Measurements from ENCODE around the gene CFAP299. TPM values are rescaled to one million over a fixed set of nuclear protein-coding genes. Genes with fewer than 3 reads are reported as not detected.

Gene CFAP299
- total and polyA plus RNA-seq, 9 of the 15 experiments (the other 6 are each of a cell fraction or from before 2014, with no cell fraction given) = 0.09 to 3.0 (median 0.76) TPM

GRCh38 chr4:80387390-80388283, 52.1 kb downstream of the CFAP299 start:
- Histone ChIP-seq H3K4me1 (replicated peaks in 1 of 2; ENCODE audit: control insufficient read depth in 2 of 2, insufficient read depth in 2 of 2, low read length in 2 of 2) (peaks cover 0 to 11% of the 10 kb centered on the region in 2 experiments; a peak in 3 of 5 replicates), H3K27ac (ENCODE audit: extremely low read depth, low read depth, low read length) (no peak overlapping the region), H3K4me3 (no peak overlapping the region), H3K9ac (ENCODE audit: insufficient read depth in 1 of 2, low read depth in 2 of 2, low read length in 2 of 2) (no peak overlapping the region), H3K9me3 (replicated peaks; ENCODE audit: control insufficient read depth, insufficient read depth, low read depth, low read length) (no peaks in the 10 kb centered on the region), H4K20me1 (replicated peaks; ENCODE audit: control insufficient read depth, insufficient read depth, low read length) (no peaks in the 10 kb centered on the region), H3K36me3 (ENCODE audit: control insufficient read depth, insufficient read depth, low read length) (no peaks in the 10 kb centered on the region), H3K27me3 (ENCODE audit: control insufficient read depth in 2 of 2, insufficient read depth in 2 of 2, low read length in 2 of 2) (peaks cover 2 to 33% of the 10 kb centered on the region in 2 experiments; a peak in 3 of 5 replicates), H3K79me2 (ENCODE audit: control insufficient read depth, insufficient read depth, low read length) (no peaks in the 10 kb centered on the region), H3K4me2 (ENCODE audit: insufficient read depth, low read length) (no peak overlapping the region; the same call in 1 of the 2 replicates), H2AFZ (ENCODE audit: low read depth, low read length) (no peak overlapping the region), H3K9me1 (ENCODE audit: control insufficient read depth, insufficient read depth, low read length) (no peaks in the 10 kb centered on the region)
- POLR2A ChIA-PET = interaction anchor here (1.0 kb wide), 1 partner anchor 58 kb away, joined by 3 read pairs; no protein-coding TSS in a partner anchor
- in situ Hi-C loops (cut with MboI) (no loop called here), intact Hi-C loops (cut with micrococcal nuclease) (no loop called here)
- CTCF ChIA-PET (ENCODE audit: low intra/inter-chr PET ratio) = no interaction called here
- WGBS (ENCODE audit: insufficient coverage, low coverage, missing lambda C conversion rate) = 5% methylated on average over 11 of the region's 11 CpGs
- no peak for TF ChIP-seq CBX3 (IDR thresholded peaks at IDR 0.05; ENCODE audit: borderline replicate concordance in 1 of 2, low read length in 2 of 2)
- no peak for DNase-seq (ENCODE audit: extremely low read depth in 1 of 4, low spot score in 3 of 4)
- no peak for ATAC-seq
- BruUV-seq (replicated peaks) = no TSS peak
- no peak for FAIRE-seq

GRCh38 chr4:80388284-80388607, 52.7 kb downstream of the CFAP299 start:
- H3K4me1 ChIP-seq (replicated peaks in 1 of 2; ENCODE audit: control insufficient read depth in 2 of 2, insufficient read depth in 2 of 2, low read length in 2 of 2) = peaks cover 0 to 11% of the 10 kb centered on the region in 2 experiments; a peak in 3 of 5 replicates
- H4K20me1 ChIP-seq (replicated peaks; ENCODE audit: control insufficient read depth, insufficient read depth, low read length) = no peaks in the 10 kb centered on the region
- whole genome bisulfite sequencing (ENCODE audit: insufficient coverage, low coverage, missing lambda C conversion rate) = 5% methylated on average over 8 of the region's 8 CpGs
- no peak overlapping the region for H3K4me3 ChIP-seq
- H3K27me3 ChIP-seq (ENCODE audit: control insufficient read depth in 2 of 2, insufficient read depth in 2 of 2, low read length in 2 of 2) = peaks cover 2 to 33% of the 10 kb centered on the region in 2 experiments; a peak in 3 of 5 replicates
- no peak overlapping the region for H3K4me2 ChIP-seq (ENCODE audit: insufficient read depth, low read length)
- intact Hi-C loops (cut with micrococcal nuclease) = no loop called here
- no peak overlapping the region for H3K27ac ChIP-seq (ENCODE audit: extremely low read depth, low read depth, low read length)
- DNase-seq (ENCODE audit: extremely low read depth in 1 of 4, low spot score in 3 of 4) = no peak
- POLR2A ChIA-PET = interaction anchor here (1.0 kb wide), 1 partner anchor 59 kb away, joined by 3 read pairs; no protein-coding TSS in a partner anchor
- TF ChIP-seq BMI1 (IDR thresholded peaks at IDR 0.05; ENCODE audit: low read length) (no peak), MIER1 (IDR thresholded peaks at IDR 0.05; ENCODE audit: low read depth) (no peak), ATF3 (IDR thresholded peaks at IDR 0.05) (no peak), ATF3 (CRISPR knock-in tag; conservative IDR thresholded peaks at IDR 0.05) (no peak), CXXC5 (CRISPR knock-in tag; IDR thresholded peaks at IDR 0.05) (no peak)
- ATAC-seq = no peak
- no peaks in the 10 kb centered on the region for H3K9me1 ChIP-seq (ENCODE audit: control insufficient read depth, insufficient read depth, low read length)
- H3K79me2 ChIP-seq (ENCODE audit: control insufficient read depth, insufficient read depth, low read length) = no peaks in the 10 kb centered on the region
- no peaks in the 10 kb centered on the region for H3K9me3 ChIP-seq (replicated peaks; ENCODE audit: control insufficient read depth, insufficient read depth, low read depth, low read length)
- H2AFZ ChIP-seq (ENCODE audit: low read depth, low read length) = no peak overlapping the region
- H3K36me3 ChIP-seq (ENCODE audit: control insufficient read depth, insufficient read depth, low read length) = no peaks in the 10 kb centered on the region
- no TSS peak for BruUV-seq (replicated peaks)
- CTCF ChIA-PET (ENCODE audit: low intra/inter-chr PET ratio) = no interaction called here
- FAIRE-seq = no peak
- in situ Hi-C loops (cut with MboI) = no loop called here
- H3K9ac ChIP-seq (ENCODE audit: insufficient read depth in 1 of 2, low read depth in 2 of 2, low read length in 2 of 2) = no peak overlapping the region

Measured in K562 (cell line).